Cardiac fibroblast (primary cell): ENCODE measurements around the gene SFR1.

Experiments used
- DNase-seq, 2 donors: peaks; one replicate each; pipeline versions ENCODE4 v3.0.0 to v3.0.0-alpha.2; 2010; ENCODE audit warnings: low read depth in 2 of 2
- H3K4me3 ChIP-seq, 2 donors: replicated peaks in 1 of 2; 1 replicate in 1 of 2; 2 replicates in 1 of 2; pipeline ENCODE4 v1.5.1; 2011; ENCODE audit warnings: low read depth in 2 of 2, low read length in 2 of 2, mild to moderate bottlenecking in 2 of 2, moderate library complexity in 1 of 2
- TF ChIP-seq, protein P1 (sequence below): IDR thresholded peaks from one replicate; pipeline ENCODE4 v1.5.1; 2011; ENCODE audit warnings: low read depth, mild to moderate bottlenecking, low read length, inconsistent platforms

Gene SFR1

DNA sequence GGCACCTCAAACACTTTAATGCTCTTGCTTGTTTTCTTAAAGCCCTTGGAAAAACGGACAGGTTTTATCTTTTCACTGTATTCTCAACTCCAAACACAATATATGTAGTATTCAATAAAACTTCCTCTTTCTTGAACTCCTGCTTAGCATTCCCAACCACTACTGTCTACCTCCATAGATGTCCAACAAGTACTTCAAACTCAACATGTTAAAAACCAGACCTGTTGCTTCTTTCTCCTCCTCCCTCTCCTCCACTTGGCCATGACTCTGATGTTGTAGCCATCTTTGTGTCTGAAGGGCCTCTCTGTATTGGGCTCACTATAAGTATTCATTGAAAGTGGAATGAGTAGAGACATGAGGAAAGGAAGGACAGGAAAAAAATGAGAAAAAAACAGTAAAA, 20.1 kb upstream of the SFR1 start:
- H3K4me3 ChIP-seq: no peak overlapping the region
- DNase-seq: no peak
- TF ChIP-seq, protein P1, sequence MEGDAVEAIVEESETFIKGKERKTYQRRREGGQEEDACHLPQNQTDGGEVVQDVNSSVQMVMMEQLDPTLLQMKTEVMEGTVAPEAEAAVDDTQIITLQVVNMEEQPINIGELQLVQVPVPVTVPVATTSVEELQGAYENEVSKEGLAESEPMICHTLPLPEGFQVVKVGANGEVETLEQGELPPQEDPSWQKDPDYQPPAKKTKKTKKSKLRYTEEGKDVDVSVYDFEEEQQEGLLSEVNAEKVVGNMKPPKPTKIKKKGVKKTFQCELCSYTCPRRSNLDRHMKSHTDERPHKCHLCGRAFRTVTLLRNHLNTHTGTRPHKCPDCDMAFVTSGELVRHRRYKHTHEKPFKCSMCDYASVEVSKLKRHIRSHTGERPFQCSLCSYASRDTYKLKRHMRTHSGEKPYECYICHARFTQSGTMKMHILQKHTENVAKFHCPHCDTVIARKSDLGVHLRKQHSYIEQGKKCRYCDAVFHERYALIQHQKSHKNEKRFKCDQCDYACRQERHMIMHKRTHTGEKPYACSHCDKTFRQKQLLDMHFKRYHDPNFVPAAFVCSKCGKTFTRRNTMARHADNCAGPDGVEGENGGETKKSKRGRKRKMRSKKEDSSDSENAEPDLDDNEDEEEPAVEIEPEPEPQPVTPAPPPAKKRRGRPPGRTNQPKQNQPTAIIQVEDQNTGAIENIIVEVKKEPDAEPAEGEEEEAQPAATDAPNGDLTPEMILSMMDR: no peak

DNA sequence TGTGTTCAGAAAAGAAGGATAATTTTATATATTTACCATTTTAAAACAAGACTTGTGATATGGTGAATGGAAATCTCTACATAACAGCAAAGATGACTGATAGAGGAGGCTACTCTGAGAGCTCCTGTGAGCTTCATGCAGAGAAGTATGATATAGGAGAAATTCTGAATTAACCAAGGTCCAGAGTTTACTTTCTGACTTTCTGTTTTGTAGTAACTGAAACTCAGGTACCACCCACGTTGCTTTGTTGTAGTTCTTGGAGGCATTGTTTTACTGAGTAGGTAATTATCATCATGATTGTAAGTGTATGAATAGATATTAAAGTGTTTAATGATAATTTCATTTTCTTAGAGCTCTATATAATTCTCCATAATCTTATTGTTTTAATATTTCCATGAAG, 18.0 kb upstream of the SFR1 start:
- TF ChIP-seq, protein P1: no peak
- no peak overlapping the region for H3K4me3 ChIP-seq
- DNase-seq: no peak

DNA sequence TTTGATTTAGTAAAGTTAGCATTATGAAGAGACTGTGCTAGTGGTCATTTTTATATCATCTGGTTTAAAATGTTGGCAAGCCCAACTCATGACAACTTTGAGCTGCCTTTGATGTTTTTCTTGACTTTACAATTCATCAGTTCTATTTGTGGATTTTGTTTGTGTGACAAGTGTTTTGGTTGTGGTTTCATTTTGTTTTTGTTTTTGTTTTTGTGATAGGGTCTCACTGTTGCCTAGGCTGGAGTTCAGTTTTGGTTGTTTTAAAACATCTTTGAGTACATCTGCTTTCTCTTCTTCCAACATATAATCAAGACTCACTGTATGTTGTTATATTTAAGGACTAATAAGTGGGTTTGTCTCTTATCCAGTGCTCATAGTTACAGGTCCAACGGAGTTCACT, 17.6 kb upstream of the SFR1 start:
- TF ChIP-seq, protein P1: no peak
- no peak overlapping the region for H3K4me3 ChIP-seq

DNA sequence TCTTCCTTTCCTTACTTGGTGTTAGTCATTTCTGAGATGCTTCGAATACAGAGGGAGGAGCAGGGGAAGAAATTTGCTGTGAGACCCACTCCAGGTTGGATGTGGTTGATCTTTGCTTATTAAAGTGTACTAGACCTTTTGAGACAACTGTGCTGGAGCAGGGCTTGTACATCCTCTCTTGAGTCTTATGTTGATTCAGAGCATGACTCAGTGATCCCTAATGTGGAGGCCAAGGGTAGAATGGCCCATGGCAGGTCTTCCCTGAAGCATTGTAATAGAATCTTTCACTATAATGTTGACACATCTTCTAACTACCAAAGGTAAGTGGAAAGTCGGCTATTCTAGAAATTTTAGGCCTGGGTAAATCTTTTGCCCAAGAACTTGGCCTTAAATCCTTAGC, 17.0 kb upstream of the SFR1 start:
- TF ChIP-seq, protein P1: no peak
- DNase-seq: peak in 1 of 2 donors; percentile 57

More for the DNA sequence above, 17.6 kb upstream of the SFR1 start:
- DNase-seq: no peak

GRCh38 chr10:104109908-104110662, 11.9 kb upstream of the SFR1 start:
- DNase-seq: peak; percentile 60 to 89

More for the DNA sequence above, 17.0 kb upstream of the SFR1 start:
- no peak overlapping the region for H3K4me3 ChIP-seq

GRCh38 chr10:104113376-104113956, 8.5 kb upstream of the SFR1 start:
- H3K4me3 ChIP-seq: no peak overlapping the region
- DNase-seq: no peak
- TF ChIP-seq, protein P1: no peak

More at GRCh38 chr10:104109908-104110662, 11.9 kb upstream of the SFR1 start:
- H3K4me3 ChIP-seq: no peak overlapping the region
- TF ChIP-seq, protein P1: no peak
